ENCODE results near the gene STRA8. TPM values are rescaled to one million over a fixed set of nuclear protein-coding genes. Genes with fewer than 3 reads are reported as not detected.

The STRA8 gene
- total RNA-seq, 1 donor from 2014 or later: not detected

GRCh38 chr7:135188298-135188984 is 45.2 kb upstream of the STRA8 start:
- no peaks in the 10 kb centered on the region for H3K27me3 Mint-ChIP-seq
- no peak overlapping the region for H3K4me3 Mint-ChIP-seq
- no peak for TF ChIP-seq CTCF (conservative IDR thresholded peaks at IDR 0.05)
- H3K9me3 Mint-ChIP-seq: peaks cover 5% of the 10 kb centered on the region
- no peak overlapping the region for H3K27ac Mint-ChIP-seq
- peaks cover 37% of the 10 kb centered on the region for H3K36me3 Mint-ChIP-seq
- peaks cover 11% of the 10 kb centered on the region for H3K4me1 Mint-ChIP-seq (ENCODE audit: unreplicated experiment)
- DNase-seq (ENCODE audit: extremely low spot score, unreplicated experiment): no peak

- Mint-ChIP-seq H3K4me3 (no peak overlapping the region), H3K27ac (no peak overlapping the region), H3K36me3 (peaks cover 35% of the 10 kb centered on the region), H3K27me3 (no peaks in the 10 kb centered on the region), H3K9me3 (no peaks in the 10 kb centered on the region), H3K4me1 (ENCODE audit: unreplicated experiment) (peaks cover 19% of the 10 kb centered on the region)
- TF ChIP-seq CTCF (conservative IDR thresholded peaks at IDR 0.05): no peak
- DNase-seq (ENCODE audit: extremely low spot score, unreplicated experiment): no peak
These were observed 44.4 kb upstream of the STRA8 start for GRCh38 chr7:135189221-135189662.

GRCh38 chr7:135189961-135190360 is 43.7 kb upstream of the STRA8 start:
- Mint-ChIP-seq H3K4me1 (ENCODE audit: unreplicated experiment) (peaks cover 21% of the 10 kb centered on the region), H3K9me3 (no peaks in the 10 kb centered on the region), H3K27ac (no peak overlapping the region), H3K36me3 (peaks cover 35% of the 10 kb centered on the region), H3K4me3 (no peak overlapping the region), H3K27me3 (no peaks in the 10 kb centered on the region)
- no peak for DNase-seq (ENCODE audit: extremely low spot score, unreplicated experiment)
- TF ChIP-seq CTCF (conservative IDR thresholded peaks at IDR 0.05): no peak

- TF ChIP-seq CTCF (conservative IDR thresholded peaks at IDR 0.05): no peak
- no peak for DNase-seq (ENCODE audit: extremely low spot score, unreplicated experiment)
- Mint-ChIP-seq H3K27ac (no peak overlapping the region), H3K4me1 (ENCODE audit: unreplicated experiment) (peaks cover 21% of the 10 kb centered on the region), H3K9me3 (no peaks in the 10 kb centered on the region), H3K36me3 (peaks cover 39% of the 10 kb centered on the region), H3K4me3 (no peak overlapping the region), H3K27me3 (no peaks in the 10 kb centered on the region)
These were observed 42.9 kb upstream of the STRA8 start for GRCh38 chr7:135190703-135191102.

GRCh38 chr7:135192914-135193536 is 40.6 kb upstream of the STRA8 start:
- no peak for DNase-seq (ENCODE audit: extremely low spot score, unreplicated experiment)
- no peak overlapping the region for H3K4me3 Mint-ChIP-seq
- H3K9me3 Mint-ChIP-seq: no peaks in the 10 kb centered on the region
- no peak for TF ChIP-seq CTCF (conservative IDR thresholded peaks at IDR 0.05)
- no peaks in the 10 kb centered on the region for H3K27me3 Mint-ChIP-seq
- H3K4me1 Mint-ChIP-seq (ENCODE audit: unreplicated experiment): peaks cover 21% of the 10 kb centered on the region
- no peak overlapping the region for H3K27ac Mint-ChIP-seq
- peaks cover 36% of the 10 kb centered on the region for H3K36me3 Mint-ChIP-seq
